ENCODE measurements around the gene CNR1. TPM values are rescaled to one million over a fixed set of nuclear protein-coding genes. Genes with fewer than 3 reads are reported as not detected.

Gene CNR1
- total RNA-seq, 1 experiment from 2014 or later: 0.48 TPM

GRCh38 chr6:88184921-88185320 is 18.8 kb upstream of the CNR1 start (continued):
- TF ChIP-seq CTCF (IDR thresholded peaks at IDR 0.05): no peak
- TF ChIP-seq, protein P1, sequence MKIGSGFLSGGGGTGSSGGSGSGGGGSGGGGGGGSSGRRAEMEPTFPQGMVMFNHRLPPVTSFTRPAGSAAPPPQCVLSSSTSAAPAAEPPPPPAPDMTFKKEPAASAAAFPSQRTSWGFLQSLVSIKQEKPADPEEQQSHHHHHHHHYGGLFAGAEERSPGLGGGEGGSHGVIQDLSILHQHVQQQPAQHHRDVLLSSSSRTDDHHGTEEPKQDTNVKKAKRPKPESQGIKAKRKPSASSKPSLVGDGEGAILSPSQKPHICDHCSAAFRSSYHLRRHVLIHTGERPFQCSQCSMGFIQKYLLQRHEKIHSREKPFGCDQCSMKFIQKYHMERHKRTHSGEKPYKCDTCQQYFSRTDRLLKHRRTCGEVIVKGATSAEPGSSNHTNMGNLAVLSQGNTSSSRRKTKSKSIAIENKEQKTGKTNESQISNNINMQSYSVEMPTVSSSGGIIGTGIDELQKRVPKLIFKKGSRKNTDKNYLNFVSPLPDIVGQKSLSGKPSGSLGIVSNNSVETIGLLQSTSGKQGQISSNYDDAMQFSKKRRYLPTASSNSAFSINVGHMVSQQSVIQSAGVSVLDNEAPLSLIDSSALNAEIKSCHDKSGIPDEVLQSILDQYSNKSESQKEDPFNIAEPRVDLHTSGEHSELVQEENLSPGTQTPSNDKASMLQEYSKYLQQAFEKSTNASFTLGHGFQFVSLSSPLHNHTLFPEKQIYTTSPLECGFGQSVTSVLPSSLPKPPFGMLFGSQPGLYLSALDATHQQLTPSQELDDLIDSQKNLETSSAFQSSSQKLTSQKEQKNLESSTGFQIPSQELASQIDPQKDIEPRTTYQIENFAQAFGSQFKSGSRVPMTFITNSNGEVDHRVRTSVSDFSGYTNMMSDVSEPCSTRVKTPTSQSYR (CRISPR knock-in tag; IDR thresholded peaks at IDR 0.05): no peak
- no peak for TF ChIP-seq NR2C2 (CRISPR knock-in tag; IDR thresholded peaks at IDR 0.05)
- TF ChIP-seq ZNF671 (CRISPR knock-in tag; IDR thresholded peaks at IDR 0.05): no peak
- no peak for TF ChIP-seq IRF2 (CRISPR knock-in tag; IDR thresholded peaks at IDR 0.05; ENCODE audit: borderline replicate concordance, low read depth)
- TF ChIP-seq, protein P2, sequence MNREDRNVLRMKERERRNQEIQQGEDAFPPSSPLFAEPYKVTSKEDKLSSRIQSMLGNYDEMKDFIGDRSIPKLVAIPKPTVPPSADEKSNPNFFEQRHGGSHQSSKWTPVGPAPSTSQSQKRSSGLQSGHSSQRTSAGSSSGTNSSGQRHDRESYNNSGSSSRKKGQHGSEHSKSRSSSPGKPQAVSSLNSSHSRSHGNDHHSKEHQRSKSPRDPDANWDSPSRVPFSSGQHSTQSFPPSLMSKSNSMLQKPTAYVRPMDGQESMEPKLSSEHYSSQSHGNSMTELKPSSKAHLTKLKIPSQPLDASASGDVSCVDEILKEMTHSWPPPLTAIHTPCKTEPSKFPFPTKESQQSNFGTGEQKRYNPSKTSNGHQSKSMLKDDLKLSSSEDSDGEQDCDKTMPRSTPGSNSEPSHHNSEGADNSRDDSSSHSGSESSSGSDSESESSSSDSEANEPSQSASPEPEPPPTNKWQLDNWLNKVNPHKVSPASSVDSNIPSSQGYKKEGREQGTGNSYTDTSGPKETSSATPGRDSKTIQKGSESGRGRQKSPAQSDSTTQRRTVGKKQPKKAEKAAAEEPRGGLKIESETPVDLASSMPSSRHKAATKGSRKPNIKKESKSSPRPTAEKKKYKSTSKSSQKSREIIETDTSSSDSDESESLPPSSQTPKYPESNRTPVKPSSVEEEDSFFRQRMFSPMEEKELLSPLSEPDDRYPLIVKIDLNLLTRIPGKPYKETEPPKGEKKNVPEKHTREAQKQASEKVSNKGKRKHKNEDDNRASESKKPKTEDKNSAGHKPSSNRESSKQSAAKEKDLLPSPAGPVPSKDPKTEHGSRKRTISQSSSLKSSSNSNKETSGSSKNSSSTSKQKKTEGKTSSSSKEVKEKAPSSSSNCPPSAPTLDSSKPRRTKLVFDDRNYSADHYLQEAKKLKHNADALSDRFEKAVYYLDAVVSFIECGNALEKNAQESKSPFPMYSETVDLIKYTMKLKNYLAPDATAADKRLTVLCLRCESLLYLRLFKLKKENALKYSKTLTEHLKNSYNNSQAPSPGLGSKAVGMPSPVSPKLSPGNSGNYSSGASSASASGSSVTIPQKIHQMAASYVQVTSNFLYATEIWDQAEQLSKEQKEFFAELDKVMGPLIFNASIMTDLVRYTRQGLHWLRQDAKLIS (CRISPR knock-in tag; IDR thresholded peaks at IDR 0.05; ENCODE audit: borderline replicate concordance): no peak
- TF ChIP-seq JUN (CRISPR knock-in tag; IDR thresholded peaks at IDR 0.05): no peak
- TF ChIP-seq SOX15 (CRISPR knock-in tag; IDR thresholded peaks at IDR 0.05): no peak
- TF ChIP-seq, protein P3, sequence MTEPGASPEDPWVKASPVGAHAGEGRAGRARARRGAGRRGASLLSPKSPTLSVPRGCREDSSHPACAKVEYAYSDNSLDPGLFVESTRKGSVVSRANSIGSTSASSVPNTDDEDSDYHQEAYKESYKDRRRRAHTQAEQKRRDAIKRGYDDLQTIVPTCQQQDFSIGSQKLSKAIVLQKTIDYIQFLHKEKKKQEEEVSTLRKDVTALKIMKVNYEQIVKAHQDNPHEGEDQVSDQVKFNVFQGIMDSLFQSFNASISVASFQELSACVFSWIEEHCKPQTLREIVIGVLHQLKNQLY (CRISPR knock-in tag; IDR thresholded peaks at IDR 0.05): no peak
- TF ChIP-seq, protein P4, sequence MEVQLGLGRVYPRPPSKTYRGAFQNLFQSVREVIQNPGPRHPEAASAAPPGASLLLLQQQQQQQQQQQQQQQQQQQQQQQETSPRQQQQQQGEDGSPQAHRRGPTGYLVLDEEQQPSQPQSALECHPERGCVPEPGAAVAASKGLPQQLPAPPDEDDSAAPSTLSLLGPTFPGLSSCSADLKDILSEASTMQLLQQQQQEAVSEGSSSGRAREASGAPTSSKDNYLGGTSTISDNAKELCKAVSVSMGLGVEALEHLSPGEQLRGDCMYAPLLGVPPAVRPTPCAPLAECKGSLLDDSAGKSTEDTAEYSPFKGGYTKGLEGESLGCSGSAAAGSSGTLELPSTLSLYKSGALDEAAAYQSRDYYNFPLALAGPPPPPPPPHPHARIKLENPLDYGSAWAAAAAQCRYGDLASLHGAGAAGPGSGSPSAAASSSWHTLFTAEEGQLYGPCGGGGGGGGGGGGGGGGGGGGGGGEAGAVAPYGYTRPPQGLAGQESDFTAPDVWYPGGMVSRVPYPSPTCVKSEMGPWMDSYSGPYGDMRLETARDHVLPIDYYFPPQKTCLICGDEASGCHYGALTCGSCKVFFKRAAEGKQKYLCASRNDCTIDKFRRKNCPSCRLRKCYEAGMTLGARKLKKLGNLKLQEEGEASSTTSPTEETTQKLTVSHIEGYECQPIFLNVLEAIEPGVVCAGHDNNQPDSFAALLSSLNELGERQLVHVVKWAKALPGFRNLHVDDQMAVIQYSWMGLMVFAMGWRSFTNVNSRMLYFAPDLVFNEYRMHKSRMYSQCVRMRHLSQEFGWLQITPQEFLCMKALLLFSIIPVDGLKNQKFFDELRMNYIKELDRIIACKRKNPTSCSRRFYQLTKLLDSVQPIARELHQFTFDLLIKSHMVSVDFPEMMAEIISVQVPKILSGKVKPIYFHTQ (CRISPR knock-in tag; IDR thresholded peaks at IDR 0.05): no peak
- no peak for TF ChIP-seq ZSCAN18 (CRISPR knock-in tag; IDR thresholded peaks at IDR 0.05)
- no peak for TF ChIP-seq ZNF416 (CRISPR knock-in tag; IDR thresholded peaks at IDR 0.05)
- no peak for TF ChIP-seq EMX1 (CRISPR knock-in tag; IDR thresholded peaks at IDR 0.05)

- Mint-ChIP-seq H3K27ac (no peak overlapping the region), H3K36me3 (peaks cover 8% of the 10 kb centered on the region), H3K9me3 (peaks cover 12% of the 10 kb centered on the region), H3K4me1 (peaks cover 28% of the 10 kb centered on the region), H3K27me3 (ENCODE audit: low read depth) (no peaks in the 10 kb centered on the region; the same call in 1 of the 2 replicates), H3K4me3 (no peak overlapping the region)
- DNase-seq (ENCODE audit: low spot score) (no peak), ATAC-seq (peak; percentile 60)
- POLR2A ChIA-PET: no interaction called here
- CTCF ChIA-PET: no interaction called here
- no peak for TF ChIP-seq PRRX2 (CRISPR knock-in tag; IDR thresholded peaks at IDR 0.05)
- no peak for TF ChIP-seq ERG (CRISPR knock-in tag; IDR thresholded peaks at IDR 0.05)
- no peak for TF ChIP-seq RELA (CRISPR knock-in tag; IDR thresholded peaks at IDR 0.05; ENCODE audit: borderline replicate concordance)
- TF ChIP-seq ZNF416 (CRISPR knock-in tag; IDR thresholded peaks at IDR 0.05): no peak
- no peak for TF ChIP-seq ZBTB21 (CRISPR knock-in tag; IDR thresholded peaks at IDR 0.05; ENCODE audit: borderline replicate concordance)
- no peak for TF ChIP-seq OVOL2 (CRISPR knock-in tag; IDR thresholded peaks at IDR 0.05; ENCODE audit: borderline replicate concordance)
- TF ChIP-seq, protein P5, sequence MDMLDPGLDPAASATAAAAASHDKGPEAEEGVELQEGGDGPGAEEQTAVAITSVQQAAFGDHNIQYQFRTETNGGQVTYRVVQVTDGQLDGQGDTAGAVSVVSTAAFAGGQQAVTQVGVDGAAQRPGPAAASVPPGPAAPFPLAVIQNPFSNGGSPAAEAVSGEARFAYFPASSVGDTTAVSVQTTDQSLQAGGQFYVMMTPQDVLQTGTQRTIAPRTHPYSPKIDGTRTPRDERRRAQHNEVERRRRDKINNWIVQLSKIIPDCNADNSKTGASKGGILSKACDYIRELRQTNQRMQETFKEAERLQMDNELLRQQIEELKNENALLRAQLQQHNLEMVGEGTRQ (CRISPR knock-in tag; IDR thresholded peaks at IDR 0.05): no peak
- TF ChIP-seq ZNF396 (CRISPR knock-in tag; IDR thresholded peaks at IDR 0.05; ENCODE audit: borderline replicate concordance): no peak
- no peak for TF ChIP-seq ZSCAN18 (CRISPR knock-in tag; IDR thresholded peaks at IDR 0.05)
These were observed 17.3 kb upstream of the CNR1 start for GRCh38 chr6:88183471-88183870.

Data from WTC11 (cell line).